GM04504 (cell line): ENCODE measurements around the gene CPXM1.

Experiments
- DNase-seq: peaks from one replicate; pipeline ENCODE4 v3.0.0-alpha.2; 2012; ENCODE audit warnings: low read depth

CPXM1 gene

GRCh38 chr20:2748551-2749342, 51.7 kb downstream of the CPXM1 start:
- DNase-seq: no peak

- DNase-seq: no peak
These were observed 52.7 kb downstream of the CPXM1 start for GRCh38 chr20:2747676-2748235.

- DNase-seq: no peak
These were observed 53.7 kb downstream of the CPXM1 start for GRCh38 chr20:2746636-2747265.

- DNase-seq: no peak
These were observed 54.3 kb downstream of the CPXM1 start for GRCh38 chr20:2745936-2746635.

GRCh38 chr20:2745060-2745910, 55.1 kb downstream of the CPXM1 start:
- DNase-seq: no peak
